Measurements from ENCODE around the gene SCN8A.

Gene SCN8A

DNA sequence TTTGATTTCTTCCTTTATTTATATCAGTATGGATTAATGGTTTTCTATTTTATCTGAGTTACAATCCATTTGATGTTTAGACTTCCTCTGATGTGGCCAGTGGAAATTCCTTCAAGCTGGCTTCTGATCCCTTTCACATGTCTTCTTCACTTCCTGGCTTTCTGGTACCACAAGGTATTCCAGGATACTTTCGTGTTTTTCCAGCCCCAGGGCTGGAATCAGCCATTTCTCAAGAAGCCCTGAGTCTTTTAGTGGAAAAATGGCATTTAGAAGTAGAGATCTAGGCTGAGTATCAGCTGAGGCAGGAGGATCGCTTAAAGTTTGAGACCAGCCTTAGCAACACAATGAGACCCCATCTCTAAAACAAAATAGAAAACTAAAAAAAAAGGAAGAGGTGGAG lies 164.2 kb downstream of the SCN8A start:
- no peak for DNase-seq (ENCODE audit: low read depth)
- TF ChIP-seq CTCF (conservative IDR thresholded peaks at IDR 0.05; ENCODE audit: low read depth, low read length) = no peak
- H3K4me3 ChIP-seq (ENCODE audit: low read length) = no peak overlapping the region

DNA sequence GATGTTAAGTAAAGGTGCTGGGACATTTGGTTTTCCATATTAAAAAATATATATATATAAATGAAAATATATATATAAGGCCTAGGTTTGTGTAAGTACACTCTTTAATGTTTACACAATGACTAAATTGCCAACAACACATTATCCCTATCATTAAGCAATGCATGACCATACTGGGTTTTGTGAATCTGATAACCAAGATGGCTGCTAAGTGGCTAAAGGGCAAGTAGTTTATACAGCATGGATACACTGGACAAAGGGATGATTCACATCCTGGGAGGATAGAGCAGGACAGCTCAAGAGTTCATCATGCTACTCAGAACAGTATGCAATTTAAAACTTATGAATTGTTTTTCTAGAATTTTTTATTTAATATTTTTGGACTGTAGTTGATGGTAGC lies 168.1 kb downstream of the SCN8A start:
- DNase-seq (ENCODE audit: low read depth) = no peak
- H3K4me3 ChIP-seq (ENCODE audit: low read length) = no peak overlapping the region
- TF ChIP-seq CTCF (conservative IDR thresholded peaks at IDR 0.05; ENCODE audit: low read depth, low read length) = no peak

GRCh38 chr12:51759695-51760094 lies 168.7 kb downstream of the SCN8A start:
- H3K4me3 ChIP-seq (ENCODE audit: low read length) = no peak overlapping the region
- TF ChIP-seq CTCF (conservative IDR thresholded peaks at IDR 0.05; ENCODE audit: low read depth, low read length) = no peak
- no peak for DNase-seq (ENCODE audit: low read depth)

GRCh38 chr12:51760231-51760630 lies 169.2 kb downstream of the SCN8A start:
- no peak overlapping the region for H3K4me3 ChIP-seq (ENCODE audit: low read length)
- no peak for TF ChIP-seq CTCF (conservative IDR thresholded peaks at IDR 0.05; ENCODE audit: low read depth, low read length)
- no peak for DNase-seq (ENCODE audit: low read depth)

DNA sequence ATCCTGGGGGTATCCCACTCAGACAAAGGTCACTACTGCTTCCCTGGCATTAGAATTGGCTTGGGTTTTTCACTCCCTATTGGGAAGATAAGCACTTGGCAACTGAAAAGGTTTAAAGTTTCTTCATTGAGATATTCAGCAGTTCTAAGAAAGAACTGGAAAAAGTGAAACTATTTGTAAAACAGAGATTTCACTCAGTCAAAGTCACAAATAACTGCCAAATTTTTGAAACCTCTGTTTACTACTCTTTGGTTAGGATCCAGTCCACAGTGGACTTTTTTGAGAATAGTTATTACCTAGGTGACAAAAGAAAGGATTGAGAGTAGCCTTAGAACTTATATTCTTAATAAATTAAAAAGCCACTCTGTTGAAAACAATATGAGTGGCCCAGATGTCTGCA lies 172.7 kb downstream of the SCN8A start:
- no peak overlapping the region for H3K4me3 ChIP-seq (ENCODE audit: low read length)
- TF ChIP-seq CTCF (conservative IDR thresholded peaks at IDR 0.05; ENCODE audit: low read depth, low read length) = no peak
- no peak for DNase-seq (ENCODE audit: low read depth)

- no peak for TF ChIP-seq CTCF (conservative IDR thresholded peaks at IDR 0.05; ENCODE audit: low read depth, low read length)
- H3K4me3 ChIP-seq (ENCODE audit: low read length) = no peak overlapping the region
- DNase-seq (ENCODE audit: low read depth) = no peak
Measured at GRCh38 chr12:51766067-51766676, 175.1 kb downstream of the SCN8A start.

DNA sequence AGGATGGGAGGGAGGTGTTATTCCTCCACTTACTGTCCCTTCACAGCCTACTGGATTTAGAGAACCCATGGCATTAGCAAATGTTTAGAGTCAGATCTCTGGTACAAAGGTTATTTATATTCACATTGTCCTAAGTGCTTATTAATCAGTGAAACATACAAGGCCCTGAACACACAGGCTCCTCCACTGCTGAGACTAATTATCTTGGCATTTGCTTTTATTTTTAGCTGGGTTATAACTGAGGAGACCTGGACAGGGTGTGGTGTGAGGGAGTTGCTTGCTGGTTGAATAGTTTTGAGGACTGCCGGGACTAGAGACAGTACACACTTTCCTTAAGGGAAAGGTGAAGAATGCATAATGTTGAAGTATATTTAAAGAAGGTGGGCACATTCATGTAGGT lies 180.0 kb downstream of the SCN8A start:
- H3K4me3 ChIP-seq (ENCODE audit: low read length) = no peak overlapping the region
- TF ChIP-seq CTCF (conservative IDR thresholded peaks at IDR 0.05; ENCODE audit: low read depth, low read length) = no peak
- no peak for DNase-seq (ENCODE audit: low read depth)

Measured in retinal pigment epithelial cell (primary cell).